ENCODE results near the gene CLEC1A.

Gene CLEC1A

DNA sequence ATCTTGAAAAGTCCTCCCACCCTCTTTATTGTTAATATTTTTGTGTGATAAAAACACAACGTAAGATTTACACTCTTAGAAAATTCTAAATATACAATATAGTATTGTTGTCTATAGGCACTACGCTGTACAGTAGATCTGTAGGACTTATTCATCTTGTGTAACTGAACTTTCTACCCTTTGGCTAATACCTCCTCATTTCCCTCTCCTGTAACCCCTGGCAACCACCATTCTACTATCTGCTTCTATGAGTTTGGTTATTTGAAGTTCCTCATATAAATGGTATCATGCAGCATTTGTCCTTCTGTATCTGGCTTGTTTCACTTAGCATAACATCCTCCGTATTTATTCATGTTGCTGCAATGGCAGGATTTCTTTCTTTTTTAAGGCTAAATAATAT, 73.5 kb downstream of the CLEC1A start:
- no peak overlapping the region for H3K4me3 ChIP-seq (ENCODE audit: low read depth, low read length)
- no peak for DNase-seq (ENCODE audit: low read depth)
- TF ChIP-seq, protein P1, sequence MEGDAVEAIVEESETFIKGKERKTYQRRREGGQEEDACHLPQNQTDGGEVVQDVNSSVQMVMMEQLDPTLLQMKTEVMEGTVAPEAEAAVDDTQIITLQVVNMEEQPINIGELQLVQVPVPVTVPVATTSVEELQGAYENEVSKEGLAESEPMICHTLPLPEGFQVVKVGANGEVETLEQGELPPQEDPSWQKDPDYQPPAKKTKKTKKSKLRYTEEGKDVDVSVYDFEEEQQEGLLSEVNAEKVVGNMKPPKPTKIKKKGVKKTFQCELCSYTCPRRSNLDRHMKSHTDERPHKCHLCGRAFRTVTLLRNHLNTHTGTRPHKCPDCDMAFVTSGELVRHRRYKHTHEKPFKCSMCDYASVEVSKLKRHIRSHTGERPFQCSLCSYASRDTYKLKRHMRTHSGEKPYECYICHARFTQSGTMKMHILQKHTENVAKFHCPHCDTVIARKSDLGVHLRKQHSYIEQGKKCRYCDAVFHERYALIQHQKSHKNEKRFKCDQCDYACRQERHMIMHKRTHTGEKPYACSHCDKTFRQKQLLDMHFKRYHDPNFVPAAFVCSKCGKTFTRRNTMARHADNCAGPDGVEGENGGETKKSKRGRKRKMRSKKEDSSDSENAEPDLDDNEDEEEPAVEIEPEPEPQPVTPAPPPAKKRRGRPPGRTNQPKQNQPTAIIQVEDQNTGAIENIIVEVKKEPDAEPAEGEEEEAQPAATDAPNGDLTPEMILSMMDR (conservative IDR thresholded peaks at IDR 0.05; ENCODE audit: low read depth, low read length): no peak

DNA sequence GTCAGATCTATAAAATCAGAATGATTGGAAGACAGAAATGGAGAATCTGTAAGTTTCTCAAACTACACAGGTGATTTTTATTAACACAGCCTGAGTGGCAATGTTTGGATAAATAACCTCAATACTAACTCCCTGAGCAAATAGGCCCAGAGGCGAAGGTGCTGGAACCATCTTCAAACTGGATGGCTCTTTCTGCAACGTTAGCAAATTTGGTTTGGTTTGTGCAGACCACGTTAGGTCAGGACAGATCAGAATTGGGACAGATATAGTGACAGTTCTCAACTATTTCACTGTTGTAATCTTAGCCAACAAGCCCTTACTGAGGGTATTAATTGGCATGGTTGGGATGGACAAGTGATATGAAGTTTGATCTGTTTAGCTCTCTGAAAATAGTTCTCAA, 77.4 kb downstream of the CLEC1A start:
- TF ChIP-seq, protein P1 (conservative IDR thresholded peaks at IDR 0.05; ENCODE audit: low read depth, low read length): no peak
- no peak overlapping the region for H3K4me3 ChIP-seq (ENCODE audit: low read depth, low read length)
- DNase-seq (ENCODE audit: low read depth): no peak
